ENCODE measurements around the gene PDE6A. TPM values are rescaled to one million over a fixed set of nuclear protein-coding genes. Genes with fewer than 3 reads are reported as not detected.

The PDE6A gene
- total and polyA plus RNA-seq, 2 of the 13 experiments (the other 11 are each of a cell fraction or from before 2014, with no cell fraction given) = 0.01 TPM; not detected in 1

DNA sequence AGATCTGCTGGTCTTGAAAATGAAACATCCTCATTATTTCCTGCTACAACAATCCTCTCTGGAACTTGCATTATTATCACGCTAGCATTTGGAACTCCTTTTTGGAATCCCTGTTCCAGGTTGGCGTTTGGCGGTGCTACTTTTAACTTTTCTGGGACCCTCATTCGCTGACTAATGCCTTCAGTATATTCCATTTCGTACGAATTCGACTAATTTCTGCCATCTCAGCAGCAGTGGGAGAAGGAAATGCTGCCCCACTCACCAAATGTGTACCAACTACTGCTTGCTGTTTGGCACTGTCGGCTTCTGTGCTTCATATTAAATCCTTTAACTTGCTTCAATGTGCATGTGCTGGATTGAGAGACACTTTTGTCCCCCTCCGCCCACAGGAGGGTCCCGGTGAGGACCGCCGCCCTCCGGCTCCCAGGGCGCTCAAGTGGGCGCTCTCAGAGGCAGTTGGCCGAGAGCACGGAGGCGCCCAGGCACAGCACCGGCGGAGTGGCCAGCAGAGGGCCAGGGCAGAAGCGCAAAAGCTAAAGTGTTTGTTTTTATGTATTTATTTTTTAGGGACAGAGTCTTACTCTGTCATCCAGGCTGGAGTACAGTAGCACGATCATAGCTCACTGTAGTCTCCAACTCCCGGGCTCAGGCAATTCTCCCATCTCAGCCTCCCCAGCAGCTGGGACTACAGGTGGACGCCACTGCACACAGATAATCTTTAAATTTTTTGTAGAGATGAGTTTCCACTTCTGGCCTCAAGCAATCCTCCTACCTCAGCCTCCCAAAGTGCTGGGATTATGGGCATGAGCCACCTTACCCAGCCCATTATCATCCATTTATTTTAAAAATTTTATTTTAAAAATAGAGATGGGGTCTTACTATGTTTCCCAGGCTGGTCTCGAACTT lies 11.9 kb downstream of the PDE6A start (continued):
- TF ChIP-seq HNF4G (IDR thresholded peaks at IDR 0.05; ENCODE audit: borderline replicate concordance, low read depth, low read length) = no peak
- no peak for TF ChIP-seq HNF4G (CRISPR knock-in tag; IDR thresholded peaks at IDR 0.05; ENCODE audit: borderline replicate concordance, low read depth)
- TF ChIP-seq, protein P1, sequence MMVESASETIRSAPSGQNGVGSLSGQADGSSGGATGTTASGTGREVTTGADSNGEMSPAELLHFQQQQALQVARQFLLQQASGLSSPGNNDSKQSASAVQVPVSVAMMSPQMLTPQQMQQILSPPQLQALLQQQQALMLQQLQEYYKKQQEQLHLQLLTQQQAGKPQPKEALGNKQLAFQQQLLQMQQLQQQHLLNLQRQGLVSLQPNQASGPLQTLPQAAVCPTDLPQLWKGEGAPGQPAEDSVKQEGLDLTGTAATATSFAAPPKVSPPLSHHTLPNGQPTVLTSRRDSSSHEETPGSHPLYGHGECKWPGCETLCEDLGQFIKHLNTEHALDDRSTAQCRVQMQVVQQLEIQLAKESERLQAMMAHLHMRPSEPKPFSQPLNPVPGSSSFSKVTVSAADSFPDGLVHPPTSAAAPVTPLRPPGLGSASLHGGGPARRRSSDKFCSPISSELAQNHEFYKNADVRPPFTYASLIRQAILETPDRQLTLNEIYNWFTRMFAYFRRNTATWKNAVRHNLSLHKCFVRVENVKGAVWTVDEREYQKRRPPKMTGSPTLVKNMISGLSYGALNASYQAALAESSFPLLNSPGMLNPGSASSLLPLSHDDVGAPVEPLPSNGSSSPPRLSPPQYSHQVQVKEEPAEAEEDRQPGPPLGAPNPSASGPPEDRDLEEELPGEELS (CRISPR knock-in tag; IDR thresholded peaks at IDR 0.05) = no peak; the same call in 1 of the 2 replicates
- 0 out of 2 replicates have a peak, but pooled peaks have one; percentile 33 for TF ChIP-seq GATAD2A (CRISPR knock-in tag; IDR thresholded peaks at IDR 0.05)
- 0 out of 2 replicates have a peak, but pooled peaks have one; percentile 8 for TF ChIP-seq MAFF (IDR thresholded peaks at IDR 0.05; ENCODE audit: low read depth, low read length)
- TF ChIP-seq RAD21 (CRISPR knock-in tag; IDR thresholded peaks at IDR 0.05) = peak; percentile 61; the same call in 1 of the 2 replicates
- 0 out of 2 replicates have a peak, but pooled peaks have one; percentile 26 for TF ChIP-seq TBX2 (CRISPR knock-in tag; IDR thresholded peaks at IDR 0.05; ENCODE audit: borderline replicate concordance)
- TF ChIP-seq GABPB1 (CRISPR knock-in tag; IDR thresholded peaks at IDR 0.05) = peak; percentile 44; the same call in 1 of the 2 replicates
- TF ChIP-seq ZSCAN30 (CRISPR knock-in tag; IDR thresholded peaks at IDR 0.05) = no peak
- TF ChIP-seq SOX6 (IDR thresholded peaks at IDR 0.05) = no peak
- peak; percentile 13; the same call in 1 of the 2 replicates for TF ChIP-seq SOX6 (CRISPR knock-in tag; IDR thresholded peaks at IDR 0.05)
- no peak for TF ChIP-seq FOXM1 (CRISPR knock-in tag; IDR thresholded peaks at IDR 0.05)
- TF ChIP-seq CBX5 (CRISPR knock-in tag; IDR thresholded peaks at IDR 0.05; ENCODE audit: borderline replicate concordance) = 0 out of 2 replicates have a peak, but pooled peaks have one; percentile 17
- no peak for TF ChIP-seq CENPT (CRISPR knock-in tag; IDR thresholded peaks at IDR 0.05; ENCODE audit: low read depth)
- no peak for TF ChIP-seq KLF11 (CRISPR knock-in tag; IDR thresholded peaks at IDR 0.05)
- no peak for TF ChIP-seq NFATC3 (CRISPR knock-in tag; IDR thresholded peaks at IDR 0.05)
- no peak for TF ChIP-seq NR2F1 (CRISPR knock-in tag; IDR thresholded peaks at IDR 0.05)
- TF ChIP-seq, protein P2, sequence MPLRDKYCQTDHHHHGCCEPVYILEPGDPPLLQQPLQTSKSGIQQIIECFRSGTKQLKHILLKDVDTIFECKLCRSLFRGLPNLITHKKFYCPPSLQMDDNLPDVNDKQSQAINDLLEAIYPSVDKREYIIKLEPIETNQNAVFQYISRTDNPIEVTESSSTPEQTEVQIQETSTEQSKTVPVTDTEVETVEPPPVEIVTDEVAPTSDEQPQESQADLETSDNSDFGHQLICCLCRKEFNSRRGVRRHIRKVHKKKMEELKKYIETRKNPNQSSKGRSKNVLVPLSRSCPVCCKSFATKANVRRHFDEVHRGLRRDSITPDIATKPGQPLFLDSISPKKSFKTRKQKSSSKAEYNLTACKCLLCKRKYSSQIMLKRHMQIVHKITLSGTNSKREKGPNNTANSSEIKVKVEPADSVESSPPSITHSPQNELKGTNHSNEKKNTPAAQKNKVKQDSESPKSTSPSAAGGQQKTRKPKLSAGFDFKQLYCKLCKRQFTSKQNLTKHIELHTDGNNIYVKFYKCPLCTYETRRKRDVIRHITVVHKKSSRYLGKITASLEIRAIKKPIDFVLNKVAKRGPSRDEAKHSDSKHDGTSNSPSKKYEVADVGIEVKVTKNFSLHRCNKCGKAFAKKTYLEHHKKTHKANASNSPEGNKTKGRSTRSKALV (CRISPR knock-in tag; IDR thresholded peaks at IDR 0.05) = peak; percentile 89
- no peak for TF ChIP-seq ZNF546 (CRISPR knock-in tag; conservative IDR thresholded peaks at IDR 0.05)
- no peak for TF ChIP-seq ZNF644 (CRISPR knock-in tag; IDR thresholded peaks at IDR 0.05; ENCODE audit: low read depth)
- peak; percentile 41 to 43; a peak in 3 of 4 replicates for TF ChIP-seq MAFK (conservative IDR thresholded peaks at IDR 0.05 in 1 of 2, IDR thresholded peaks at IDR 0.05 in 1 of 2; ENCODE audit: low read length in 2 of 2)
- no peak for TF ChIP-seq PRMT3 (CRISPR knock-in tag; IDR thresholded peaks at IDR 0.05; ENCODE audit: borderline replicate concordance, low read depth)
- no peak for TF ChIP-seq HES4 (CRISPR knock-in tag; IDR thresholded peaks at IDR 0.05; ENCODE audit: borderline replicate concordance)
